Right cardiac atrium (tissue), 5 donors: ENCODE data around the gene DUS3L. TPM values are rescaled to one million over a fixed set of nuclear protein-coding genes. Genes with fewer than 3 reads are reported as not detected.

Experiments
- ATAC-seq, 2 donors: fragments of 200-7000 bp; cut with Tn5 transposase; one replicate each; pipeline versions ENCODE4 v1.8.0 to v1.9.1; 2020; ENCODE audit warnings: moderate library complexity in 2 of 2, mild to moderate bottlenecking in 1 of 2
- DNase-seq, 3 donors: peaks; one replicate each; pipeline ENCODE4 v3.0.0-alpha.2; 2020
- H3K27ac ChIP-seq: one replicate; pipeline ENCODE4 v1.5.1; 2013; ENCODE audit warnings: mild to moderate bottlenecking, low read length, control low read depth, moderate library complexity
- H3K27me3 ChIP-seq: one replicate; pipeline ENCODE4 v1.6.1; 2013; ENCODE audit not compliant: control insufficient read depth, insufficient read depth
- H3K4me1 ChIP-seq: one replicate; pipeline ENCODE4 v1.6.1; 2013; ENCODE audit warnings: low read length; ENCODE audit not compliant: control insufficient read depth, insufficient read depth
- H3K4me3 ChIP-seq: one replicate; pipeline ENCODE4 v1.5.1; 2013; ENCODE audit warnings: low read length, control low read depth
- H3K9me3 ChIP-seq: one replicate; pipeline ENCODE4 v1.6.1; 2013; ENCODE audit warnings: low read length; ENCODE audit not compliant: control insufficient read depth
- WGBS: extraction: QIAGEN DNeasy Blood & Tissue Kit; methylation state at CpG from one replicate; pipeline ENCODE4 v1.1.7; 2013; 5-methylcytosine and 5-hydroxymethylcytosine counted together
- intact Hi-C, 4 donors: fragments of 100-400 bp; cut with DNase I; formaldehyde crosslinking; loops; one replicate each; pipeline versions ENCODE4 v1.11.0 to v1.14.0; 2022 to 2023
- polyA plus RNA-seq: library from polyadenylated mRNA; stranded (reverse); fragments of 200-250 nt; gene quantifications from one replicate; pipeline ENCODE4 v1.2.3, GENCODE V29; 2013
- total RNA-seq, 4 donors: library from RNA; stranded (reverse); fragmentation: NEBNext Ultra II Directional; extraction: Animal tissue kit (Norgen Biotek cat#: 25700); gene quantifications; one replicate each; pipeline ENCODE4 v1.2.1, GENCODE V29; 2021
- donor health status: healthy with polysubstance abuse.
- donor health status: DM: no; HTN: yes; CAD: no.
- donor health status: DM: no; HTN: no; CAD: no.
- donor health status: DM: no; HTN: yes; CAD: no; lungs with severe emphysema.
- donor health status: DM: yes; HTN: yes; CAD: no.

The DUS3L gene
- total and polyA plus RNA-seq, 5 donors: 15.5 to 27.3 (median 17.1) TPM

GRCh38 chr19:5828661-5829566, 38.0 kb upstream of the DUS3L start:
- peak; percentile 34 to 40 for ATAC-seq
- WGBS: 2% methylated on average over 47 of the region's 47 CpGs
- Histone ChIP-seq H3K27ac (peak overlapping the region; percentile 42), H3K9me3 (no peaks in the 10 kb centered on the region), H3K4me3 (peak overlapping the region; percentile 6), H3K4me1 (peaks cover 2% of the 10 kb centered on the region), H3K27me3 (no peaks in the 10 kb centered on the region)
- intact Hi-C loops: loop anchor here in 2 of 4 donors (10.0 kb wide), 1 partner anchor 56 kb away; no protein-coding TSS in a partner anchor
- peak in 2 of 3 donors; percentile 77 to 84 for DNase-seq

DNA sequence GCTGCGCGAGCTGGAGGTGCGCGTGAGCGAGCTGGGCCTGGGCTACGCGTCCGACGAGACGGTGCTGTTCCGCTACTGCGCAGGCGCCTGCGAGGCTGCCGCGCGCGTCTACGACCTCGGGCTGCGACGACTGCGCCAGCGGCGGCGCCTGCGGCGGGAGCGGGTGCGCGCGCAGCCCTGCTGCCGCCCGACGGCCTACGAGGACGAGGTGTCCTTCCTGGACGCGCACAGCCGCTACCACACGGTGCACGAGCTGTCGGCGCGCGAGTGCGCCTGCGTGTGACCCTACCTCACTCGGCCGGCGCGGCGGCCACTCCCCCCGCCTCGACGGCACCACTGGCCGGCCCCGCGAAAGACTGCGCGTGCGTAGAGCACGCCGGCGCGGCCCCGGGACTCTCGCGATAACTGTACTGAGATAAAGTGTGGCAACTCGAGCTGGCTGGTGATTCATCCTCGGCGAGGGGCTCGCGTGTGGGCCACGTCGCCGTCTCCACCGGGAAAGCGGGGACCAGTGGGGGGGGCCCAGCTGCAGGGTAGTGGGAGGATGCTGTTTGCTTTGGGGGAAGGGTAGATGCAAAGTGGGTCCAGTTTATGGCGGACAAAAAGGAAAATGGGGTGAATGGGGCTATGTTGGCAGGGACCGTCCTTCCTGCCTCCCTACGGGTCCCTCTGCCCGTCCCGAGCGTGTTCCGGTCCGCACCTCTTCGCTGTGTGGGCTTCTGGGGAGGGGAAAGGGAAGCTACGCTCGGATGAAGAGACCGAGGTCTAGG, 37.1 kb upstream of the DUS3L start:
- Histone ChIP-seq H3K4me3 (peak overlapping the region; percentile 24), H3K9me3 (no peaks in the 10 kb centered on the region), H3K4me1 (peaks cover 2% of the 10 kb centered on the region), H3K27ac (peak overlapping the region; percentile 42), H3K27me3 (no peaks in the 10 kb centered on the region)
- peak; percentile 90 to 96 (median 95) for DNase-seq
- intact Hi-C loops: loop anchor here in 2 of 4 donors (10.0 kb wide), 1 partner anchor 57 kb away; no protein-coding TSS in a partner anchor
- peak; percentile 80 to 83 for ATAC-seq
- 2% methylated on average over 91 of the region's 91 CpGs for WGBS

DNA sequence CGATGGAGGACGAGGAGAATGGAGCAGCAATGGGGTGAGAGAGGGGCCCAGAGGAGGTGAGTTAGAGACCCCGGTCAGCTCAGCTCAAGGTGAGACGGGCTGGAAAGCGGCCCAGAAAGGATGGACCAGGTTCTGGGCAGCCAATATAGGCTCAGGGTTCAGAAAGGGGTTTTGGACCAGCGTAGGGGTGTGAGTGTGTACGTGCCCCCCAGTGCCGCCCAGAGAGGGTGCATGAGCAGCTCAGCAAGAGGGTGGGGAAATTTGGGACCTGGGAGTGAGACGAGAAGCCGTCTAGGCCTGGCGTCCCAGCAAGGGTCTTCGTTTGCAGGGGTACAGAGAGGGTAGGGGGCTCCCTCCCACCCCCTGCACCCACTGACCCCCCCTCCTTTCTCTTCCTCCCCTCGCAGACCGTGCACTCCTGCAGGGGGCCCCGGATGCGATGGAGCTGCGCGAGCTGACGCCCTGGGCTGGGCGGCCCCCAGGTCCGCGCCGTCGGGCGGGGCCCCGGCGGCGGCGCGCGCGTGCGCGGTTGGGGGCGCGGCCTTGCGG, 36.5 kb upstream of the DUS3L start:
- peak overlapping the region; percentile 47 for H3K27ac ChIP-seq
- H3K4me3 ChIP-seq: peak overlapping the region; percentile 24
- no peaks in the 10 kb centered on the region for H3K27me3 ChIP-seq
- ATAC-seq (no peak), DNase-seq (no peak)
- intact Hi-C loops: loop anchor here in 2 of 4 donors (10.0 kb wide), 1 partner anchor 57 kb away; no protein-coding TSS in a partner anchor
- 15% methylated on average over 37 of the region's 37 CpGs for WGBS
- peaks cover 2% of the 10 kb centered on the region for H3K4me1 ChIP-seq
- H3K9me3 ChIP-seq: no peaks in the 10 kb centered on the region

- H3K27me3 ChIP-seq: no peaks in the 10 kb centered on the region
- 21% methylated on average over 24 of the region's 24 CpGs for WGBS
- peaks cover 2% of the 10 kb centered on the region for H3K4me1 ChIP-seq
- ATAC-seq (no peak), DNase-seq (peak; percentile 61 to 85 (median 81))
- no peaks in the 10 kb centered on the region for H3K9me3 ChIP-seq
- no peak overlapping the region for H3K4me3 ChIP-seq
- peak overlapping the region; percentile 47 for H3K27ac ChIP-seq
- intact Hi-C loops: loop anchor here in 2 of 4 donors (10.0 kb wide), 1 partner anchor 58 kb away; no protein-coding TSS in a partner anchor
Observed at GRCh38 chr19:5826531-5827341, 35.8 kb upstream of the DUS3L start.

DNA sequence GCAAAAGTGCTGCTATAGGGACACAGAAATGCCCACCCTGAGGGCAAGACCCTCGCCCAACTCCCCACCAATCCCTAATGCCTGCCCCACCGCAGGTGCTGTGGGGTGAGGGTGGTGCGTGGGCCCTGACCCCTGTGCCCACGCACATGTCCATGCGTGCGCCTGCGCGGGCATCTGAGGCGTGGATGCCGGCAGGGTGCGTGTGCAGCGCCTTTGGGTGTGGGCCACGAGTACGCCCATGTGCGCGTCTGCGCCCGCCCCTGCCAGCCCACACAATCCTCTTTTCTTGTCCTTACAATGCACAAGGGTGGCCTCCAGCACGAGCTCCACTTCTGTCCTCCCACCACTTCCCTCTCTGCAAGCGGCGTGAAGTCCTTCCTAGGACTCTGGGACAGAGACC, 34.2 kb upstream of the DUS3L start:
- no peak for DNase-seq
- 88% methylated on average over 21 of the region's 21 CpGs for WGBS
- intact Hi-C loops: loop anchor here in 2 of 4 donors (10.0 kb wide), 1 partner anchor 60 kb away; no protein-coding TSS in a partner anchor
- ATAC-seq: no peak
- H3K27me3 ChIP-seq: no peaks in the 10 kb centered on the region
- H3K4me3 ChIP-seq: no peak overlapping the region
- H3K9me3 ChIP-seq: no peaks in the 10 kb centered on the region
- H3K4me1 ChIP-seq: peaks cover 2% of the 10 kb centered on the region
- H3K27ac ChIP-seq: no peak overlapping the region

- H3K27ac ChIP-seq: no peak overlapping the region
- no peaks in the 10 kb centered on the region for H3K9me3 ChIP-seq
- no peak overlapping the region for H3K4me3 ChIP-seq
- ATAC-seq: no peak
- intact Hi-C loops: loop anchor here in 2 of 4 donors (10.0 kb wide), 1 partner anchor 60 kb away; no protein-coding TSS in a partner anchor
- H3K4me1 ChIP-seq: peaks cover 2% of the 10 kb centered on the region
- no peak for DNase-seq
- no peaks in the 10 kb centered on the region for H3K27me3 ChIP-seq
- 80% methylated on average over 10 of the region's 10 CpGs for WGBS
Observed at GRCh38 chr19:5824751-5825150, 33.8 kb upstream of the DUS3L start.

DNA sequence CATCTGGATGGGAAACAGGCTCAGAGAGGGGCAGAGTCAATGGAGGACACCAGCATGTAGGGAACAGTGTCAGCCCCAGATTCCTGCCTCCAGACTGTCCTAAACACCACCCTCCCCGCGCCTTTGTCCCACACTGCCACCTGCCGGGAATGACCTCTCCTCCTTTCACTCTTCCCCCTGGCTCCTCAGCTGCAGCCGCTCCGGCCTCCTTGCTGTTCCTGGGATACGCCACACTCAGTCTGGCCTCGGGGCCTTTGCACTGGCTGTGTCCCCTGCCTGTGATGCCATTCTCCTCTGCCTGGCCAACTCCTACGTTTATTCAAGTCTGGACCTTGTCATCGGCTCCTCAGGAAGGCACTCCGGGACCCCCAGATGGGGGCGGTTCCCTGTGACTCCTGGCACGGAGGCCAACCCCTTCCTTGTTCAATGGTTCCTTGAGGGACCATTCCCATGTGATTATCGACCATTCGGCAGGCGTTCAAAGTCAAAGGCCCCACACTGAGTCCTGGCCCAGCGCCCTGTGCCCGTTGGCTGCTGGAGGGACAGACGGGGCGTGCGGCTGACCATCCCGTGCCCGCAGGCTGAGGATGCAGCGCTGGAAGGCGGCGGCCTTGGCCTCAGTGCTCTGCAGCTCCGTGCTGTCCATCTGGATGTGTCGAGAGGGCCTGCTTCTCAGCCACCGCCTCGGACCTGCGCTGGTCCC, 32.8 kb upstream of the DUS3L start:
- intact Hi-C loops: loop anchor here in 2 of 4 donors (10.0 kb wide), 1 partner anchor 61 kb away; no protein-coding TSS in a partner anchor

DNA sequence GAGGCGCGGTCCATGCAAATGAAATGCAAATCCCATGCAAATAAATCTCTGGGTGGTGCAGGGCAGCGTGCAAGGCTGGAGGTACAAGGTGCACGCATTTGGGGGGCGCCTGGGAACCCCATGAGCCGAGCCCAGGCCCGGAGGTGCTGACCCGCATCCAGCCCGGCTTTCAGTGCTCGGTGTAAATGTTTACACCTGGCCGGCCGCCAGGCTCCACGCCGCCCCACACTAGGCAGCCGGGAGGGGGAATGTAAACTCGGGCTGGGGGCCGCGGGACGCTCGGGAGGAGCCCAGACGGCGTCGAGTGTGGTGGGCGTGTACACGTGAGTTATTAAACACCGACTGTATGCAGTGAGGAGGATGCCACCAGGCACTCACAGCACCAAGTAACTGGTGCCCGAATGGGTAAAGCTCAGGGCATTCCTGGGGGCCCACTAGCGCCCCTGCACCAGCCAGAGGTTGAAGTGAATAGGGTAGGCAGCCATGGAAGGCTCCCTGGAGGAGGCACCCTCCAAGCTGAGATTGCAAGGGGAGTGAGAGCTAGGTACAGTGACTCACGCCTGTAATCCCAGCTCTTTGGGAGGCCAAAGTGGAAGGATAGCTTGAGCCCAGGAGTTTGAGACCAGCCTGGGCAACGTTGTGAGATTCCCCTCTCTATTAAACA, 31.4 kb upstream of the DUS3L start:
- Histone ChIP-seq H3K4me1 (peaks cover under 1% of the 10 kb centered on the region), H3K9me3 (no peaks in the 10 kb centered on the region), H3K27me3 (no peaks in the 10 kb centered on the region), H3K27ac (no peak overlapping the region), H3K4me3 (no peak overlapping the region)
- ATAC-seq (no peak), DNase-seq (no peak)
- 45% methylated on average over 30 of the region's 30 CpGs for WGBS
- intact Hi-C loops: loop anchor here in 2 of 4 donors (10.0 kb wide), 1 partner anchor 62 kb away; no protein-coding TSS in a partner anchor

More for the DNA sequence above, 32.8 kb upstream of the DUS3L start:
- WGBS: 81% methylated on average over 30 of the region's 30 CpGs
- DNase-seq (no peak), ATAC-seq (no peak)
- Histone ChIP-seq H3K4me3 (no peak overlapping the region), H3K27ac (no peak overlapping the region), H3K9me3 (no peaks in the 10 kb centered on the region), H3K27me3 (no peaks in the 10 kb centered on the region), H3K4me1 (peaks cover 2% of the 10 kb centered on the region)

- Histone ChIP-seq H3K4me3 (no peak overlapping the region), H3K27ac (no peak overlapping the region), H3K4me1 (no peaks in the 10 kb centered on the region), H3K27me3 (no peaks in the 10 kb centered on the region), H3K9me3 (no peaks in the 10 kb centered on the region)
- intact Hi-C loops: loop anchor here in 2 of 4 donors (10.0 kb wide), 1 partner anchor 63 kb away; no protein-coding TSS in a partner anchor
- DNase-seq: no peak
- WGBS: 63% methylated on average over 8 of the region's 8 CpGs
- no peak for ATAC-seq
Observed at GRCh38 chr19:5821521-5822180, 30.7 kb upstream of the DUS3L start.
